Ishikawa (cell line): ENCODE data around the gene STK26.

Experiments used
- CEBPB ChIP-seq: IDR thresholded peaks from 2 replicates; pipeline ENCODE4 v1.6.1; 2012
- CREB1 ChIP-seq: IDR thresholded peaks from 2 replicates; pipeline ENCODE4 v1.6.1; 2012; ENCODE audit warnings: low read depth
- EGR1 ChIP-seq: IDR thresholded peaks from 2 replicates; pipeline ENCODE4 v1.6.1; 2012
- EP300 ChIP-seq: IDR thresholded peaks from 2 replicates; pipeline ENCODE4 v1.6.1; 2012; ENCODE audit warnings: borderline replicate concordance
- FOXM1 ChIP-seq: IDR thresholded peaks from 2 replicates; pipeline ENCODE4 v1.6.1; 2012; ENCODE audit warnings: low read depth, borderline replicate concordance
- NFIC ChIP-seq: IDR thresholded peaks from 2 replicates; pipeline ENCODE4 v1.6.1; 2012
- RAD21 ChIP-seq: IDR thresholded peaks from 2 replicates; pipeline ENCODE4 v1.6.1; 2012; ENCODE audit warnings: low read depth
- TAF1 ChIP-seq: IDR thresholded peaks from 2 replicates; pipeline ENCODE4 v1.6.1; 2012; ENCODE audit warnings: low read depth, mild to moderate bottlenecking
- TCF12 ChIP-seq: IDR thresholded peaks from 2 replicates; pipeline ENCODE4 v1.6.1; 2012; ENCODE audit warnings: low read depth
- TEAD4 ChIP-seq: IDR thresholded peaks from 2 replicates; pipeline ENCODE4 v1.6.1; 2012
- YY1 ChIP-seq: IDR thresholded peaks from 2 replicates; pipeline ENCODE4 v1.6.1; 2012; ENCODE audit warnings: low read depth
- ZBTB7A ChIP-seq: IDR thresholded peaks from 2 replicates; pipeline ENCODE4 v1.6.1; 2012; ENCODE audit warnings: low read depth
- TF ChIP-seq, protein P1 (sequence below): IDR thresholded peaks from 2 replicates; pipeline ENCODE4 v1.6.1; 2012
- TF ChIP-seq, protein P2 (sequence below): IDR thresholded peaks from 2 replicates; pipeline ENCODE4 v1.6.1; 2012; ENCODE audit warnings: low read depth, mild to moderate bottlenecking
- TF ChIP-seq, protein P3 (sequence below): IDR thresholded peaks from 2 replicates; pipeline ENCODE4 v1.6.1; 2012

STK26 gene

GRCh38 chrX:132063862-132064261 lies 40.8 kb downstream of the STK26 start:
- no peak for TF ChIP-seq RAD21
- no peak for TF ChIP-seq EGR1
- no peak for TF ChIP-seq EP300
- TF ChIP-seq CEBPB: no peak
- no peak for TF ChIP-seq TEAD4
- no peak for TF ChIP-seq ZBTB7A
- TF ChIP-seq, protein P1, sequence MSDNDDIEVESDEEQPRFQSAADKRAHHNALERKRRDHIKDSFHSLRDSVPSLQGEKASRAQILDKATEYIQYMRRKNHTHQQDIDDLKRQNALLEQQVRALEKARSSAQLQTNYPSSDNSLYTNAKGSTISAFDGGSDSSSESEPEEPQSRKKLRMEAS: no peak
- TF ChIP-seq, protein P2, sequence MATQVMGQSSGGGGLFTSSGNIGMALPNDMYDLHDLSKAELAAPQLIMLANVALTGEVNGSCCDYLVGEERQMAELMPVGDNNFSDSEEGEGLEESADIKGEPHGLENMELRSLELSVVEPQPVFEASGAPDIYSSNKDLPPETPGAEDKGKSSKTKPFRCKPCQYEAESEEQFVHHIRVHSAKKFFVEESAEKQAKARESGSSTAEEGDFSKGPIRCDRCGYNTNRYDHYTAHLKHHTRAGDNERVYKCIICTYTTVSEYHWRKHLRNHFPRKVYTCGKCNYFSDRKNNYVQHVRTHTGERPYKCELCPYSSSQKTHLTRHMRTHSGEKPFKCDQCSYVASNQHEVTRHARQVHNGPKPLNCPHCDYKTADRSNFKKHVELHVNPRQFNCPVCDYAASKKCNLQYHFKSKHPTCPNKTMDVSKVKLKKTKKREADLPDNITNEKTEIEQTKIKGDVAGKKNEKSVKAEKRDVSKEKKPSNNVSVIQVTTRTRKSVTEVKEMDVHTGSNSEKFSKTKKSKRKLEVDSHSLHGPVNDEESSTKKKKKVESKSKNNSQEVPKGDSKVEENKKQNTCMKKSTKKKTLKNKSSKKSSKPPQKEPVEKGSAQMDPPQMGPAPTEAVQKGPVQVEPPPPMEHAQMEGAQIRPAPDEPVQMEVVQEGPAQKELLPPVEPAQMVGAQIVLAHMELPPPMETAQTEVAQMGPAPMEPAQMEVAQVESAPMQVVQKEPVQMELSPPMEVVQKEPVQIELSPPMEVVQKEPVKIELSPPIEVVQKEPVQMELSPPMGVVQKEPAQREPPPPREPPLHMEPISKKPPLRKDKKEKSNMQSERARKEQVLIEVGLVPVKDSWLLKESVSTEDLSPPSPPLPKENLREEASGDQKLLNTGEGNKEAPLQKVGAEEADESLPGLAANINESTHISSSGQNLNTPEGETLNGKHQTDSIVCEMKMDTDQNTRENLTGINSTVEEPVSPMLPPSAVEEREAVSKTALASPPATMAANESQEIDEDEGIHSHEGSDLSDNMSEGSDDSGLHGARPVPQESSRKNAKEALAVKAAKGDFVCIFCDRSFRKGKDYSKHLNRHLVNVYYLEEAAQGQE: no peak
- TF ChIP-seq TCF12: no peak

- TF ChIP-seq CREB1: no peak
- no peak for TF ChIP-seq EP300
- no peak for TF ChIP-seq NFIC
- TF ChIP-seq, protein P2: no peak
- no peak for TF ChIP-seq YY1
- no peak for TF ChIP-seq TCF12
- TF ChIP-seq CEBPB: no peak
Measured at GRCh38 chrX:132068405-132068804, 45.3 kb downstream of the STK26 start.

GRCh38 chrX:132071254-132071653 lies 48.2 kb downstream of the STK26 start:
- TF ChIP-seq FOXM1 (no peak), RAD21 (peak; percentile 38), TCF12 (no peak)

DNA sequence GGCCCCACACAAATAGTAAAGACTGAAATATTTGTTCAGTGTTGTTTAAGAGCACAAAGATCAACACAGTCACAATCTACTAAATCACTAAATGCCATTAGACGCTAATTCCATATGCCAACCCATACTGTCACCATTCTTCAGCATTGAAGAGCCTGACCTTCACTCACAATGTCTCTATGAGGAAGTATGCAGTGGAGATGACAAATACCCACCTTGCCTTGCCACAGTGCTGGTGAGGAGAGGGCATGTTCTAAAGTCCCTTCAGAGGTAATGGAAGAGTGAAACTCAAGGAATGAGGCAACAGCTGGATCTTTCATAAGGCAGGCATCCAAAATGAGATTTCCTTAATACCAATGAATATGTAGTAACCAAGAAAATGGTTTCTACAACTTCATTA lies 54.3 kb downstream of the STK26 start:
- TF ChIP-seq RAD21: no peak
- TF ChIP-seq, protein P2: no peak
- no peak for TF ChIP-seq CEBPB
- no peak for TF ChIP-seq TEAD4
- TF ChIP-seq, protein P1: no peak
- no peak for TF ChIP-seq YY1
- no peak for TF ChIP-seq EGR1
- TF ChIP-seq, protein P3, sequence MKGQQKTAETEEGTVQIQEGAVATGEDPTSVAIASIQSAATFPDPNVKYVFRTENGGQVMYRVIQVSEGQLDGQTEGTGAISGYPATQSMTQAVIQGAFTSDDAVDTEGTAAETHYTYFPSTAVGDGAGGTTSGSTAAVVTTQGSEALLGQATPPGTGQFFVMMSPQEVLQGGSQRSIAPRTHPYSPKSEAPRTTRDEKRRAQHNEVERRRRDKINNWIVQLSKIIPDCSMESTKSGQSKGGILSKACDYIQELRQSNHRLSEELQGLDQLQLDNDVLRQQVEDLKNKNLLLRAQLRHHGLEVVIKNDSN: no peak
- no peak for TF ChIP-seq ZBTB7A
- no peak for TF ChIP-seq FOXM1
- TF ChIP-seq TAF1: no peak
- no peak for TF ChIP-seq TCF12
- no peak for TF ChIP-seq NFIC
- TF ChIP-seq EP300: no peak
- TF ChIP-seq CREB1: no peak

GRCh38 chrX:132077912-132078311 lies 54.8 kb downstream of the STK26 start:
- no peak for TF ChIP-seq EGR1
- TF ChIP-seq CREB1: no peak

GRCh38 chrX:132085786-132086185 lies 62.7 kb downstream of the STK26 start:
- TF ChIP-seq NFIC (no peak), FOXM1 (no peak), TEAD4 (no peak), TCF12 (no peak), YY1 (no peak), CREB1 (no peak), EP300 (no peak), EGR1 (no peak), RAD21 (no peak), CEBPB (no peak), TAF1 (no peak), ZBTB7A (no peak)
- TF ChIP-seq, protein P2: no peak
- TF ChIP-seq, protein P3: no peak
